Keratinocyte (primary cell): ENCODE results near the gene RPS6KA5. TPM values are rescaled to one million over a fixed set of nuclear protein-coding genes. Genes with fewer than 3 reads are reported as not detected.

ENCODE experiments used
- DNase-seq: peaks from one replicate; pipeline ENCODE4 v3.0.0-alpha.2; 2011; ENCODE audit warnings: low read depth, missing footprints, low spot score
- FAIRE-seq: peaks from 2 replicates; lab custom pipeline; 2011; peaks lifted over from hg19 to GRCh38; lab: Jason Lieb, UNC
- H2AFZ ChIP-seq: 2 replicates; pipeline ENCODE4 v1.6.0; 2012; ENCODE audit warnings: low read length, control low read depth, inconsistent platforms; ENCODE audit not compliant: control insufficient read depth
- H3K27ac ChIP-seq: 2 replicates; pipeline ENCODE4 v1.5.1; 2011; ENCODE audit warnings: low read length; ENCODE audit not compliant: control insufficient read depth, insufficient read depth
- H3K27me3 ChIP-seq: 3 replicates; pipeline ENCODE4 v1.6.0; 2011; ENCODE audit warnings: low read length; ENCODE audit not compliant: control insufficient read depth, insufficient read depth; ENCODE audit errors: extremely low read depth
- H3K36me3 ChIP-seq, 2 experiments: 2 replicates in 1 of 2; 3 replicates in 1 of 2; pipeline ENCODE4 v1.5.1; 2011; ENCODE audit warnings: low read length in 2 of 2, mild to moderate bottlenecking in 1 of 2; ENCODE audit not compliant: control insufficient read depth in 2 of 2, insufficient read depth in 2 of 2; ENCODE audit errors: extremely low read depth in 1 of 2
- H3K4me1 ChIP-seq: 3 replicates; pipeline ENCODE4 v1.5.1; 2011; ENCODE audit warnings: low read length; ENCODE audit not compliant: control insufficient read depth, insufficient read depth; ENCODE audit errors: extremely low read depth
- H3K4me2 ChIP-seq: 3 replicates; pipeline ENCODE4 v1.6.0; 2011; ENCODE audit warnings: low read depth, low read length; ENCODE audit not compliant: control insufficient read depth, insufficient read depth; ENCODE audit errors: extremely low read depth
- H3K4me3 ChIP-seq, 3 experiments: fragments of 200-600 bp in 1 of 3; sonication (generic) in 1 of 3; 2 replicates in 2 of 3; 3 replicates in 1 of 3; pipeline ENCODE4 v1.5.1; 2011 to 2016; ENCODE audit warnings: low read length in 3 of 3, mild to moderate bottlenecking in 3 of 3, control low read depth in 2 of 3, inconsistent platforms in 1 of 3, low read depth in 1 of 3, mixed read lengths in 1 of 3, mixed run types in 1 of 3, moderate library complexity in 1 of 3; ENCODE audit not compliant: control insufficient read depth in 2 of 3, insufficient read depth in 2 of 3; ENCODE audit errors: extremely low read depth in 1 of 3
- H3K79me2 ChIP-seq: 2 replicates; pipeline ENCODE4 v1.6.0; 2012; ENCODE audit warnings: low read length; ENCODE audit not compliant: control insufficient read depth, insufficient read depth
- H3K9ac ChIP-seq: 3 replicates; pipeline ENCODE4 v1.6.0; 2011; ENCODE audit warnings: low read length; ENCODE audit not compliant: control insufficient read depth, insufficient read depth; ENCODE audit errors: extremely low read depth
- H3K9me1 ChIP-seq: 3 replicates; pipeline ENCODE4 v1.6.0; 2011; ENCODE audit warnings: low read length; ENCODE audit not compliant: control insufficient read depth, insufficient read depth; ENCODE audit errors: extremely low read depth
- H3K9me3 ChIP-seq: 2 replicates; pipeline ENCODE4 v1.5.1; 2012; ENCODE audit warnings: low read depth, low read length; ENCODE audit not compliant: control insufficient read depth
- H4K20me1 ChIP-seq: 3 replicates; pipeline ENCODE4 v1.6.0; 2011; ENCODE audit warnings: low read length; ENCODE audit not compliant: control insufficient read depth, insufficient read depth; ENCODE audit errors: extremely low read depth
- EZH2 ChIP-seq: IDR thresholded peaks from one replicate; pipeline ENCODE4 v1.6.1; 2012; ENCODE audit warnings: inconsistent platforms, mild to moderate bottlenecking, low read length, moderate library complexity
- dilution Hi-C: fragments of 300-500 bp; cut with MboI; formaldehyde crosslinking; loops from one replicate; pipeline ENCODE4 v1.7.0; 2020; ENCODE audit warnings: low sequenced_read_pairs; ENCODE audit not compliant: extremely low pct_ligation_motif_present
- polyA plus RNA-seq, 5 experiments: library from polyadenylated mRNA; depleted of rRNA in 3 of 5; stranded (reverse) in 3 of 5; stranded (forward) in 1 of 5; unstranded in 1 of 5; fragments of >200 nt; gene quantifications; 1 replicate in 1 of 5; 2 replicates in 3 of 5; 3 replicates in 1 of 5; pipeline versions ENCODE4 v1.2.1 to v1.2.3, GENCODE V29; 2011 to 2012; ENCODE audit warnings: missing spikeins in 2 of 5, low read depth in 1 of 5, low replicate concordance in 1 of 5
- TF ChIP-seq, protein P1 (sequence below), 3 experiments: IDR thresholded peaks in 1 of 3; conservative IDR thresholded peaks in 1 of 3; optimal IDR thresholded peaks in 1 of 3; 2 replicates in 2 of 3; 3 replicates in 1 of 3; pipeline versions ENCODE3 to v1.5.1; 2011; ENCODE audit warnings: low read length in 3 of 3, mild to moderate bottlenecking in 3 of 3, moderate library complexity in 2 of 3, control low read depth in 1 of 3, inconsistent platforms in 1 of 3; ENCODE audit not compliant: insufficient read depth in 2 of 3; ENCODE audit errors: extremely low read depth in 1 of 3

Gene RPS6KA5
- polyA plus RNA-seq, 1 donor (not counting 4 experiments of a cell fraction or from before 2014, with no cell fraction given), result 2.9 TPM

DNA sequence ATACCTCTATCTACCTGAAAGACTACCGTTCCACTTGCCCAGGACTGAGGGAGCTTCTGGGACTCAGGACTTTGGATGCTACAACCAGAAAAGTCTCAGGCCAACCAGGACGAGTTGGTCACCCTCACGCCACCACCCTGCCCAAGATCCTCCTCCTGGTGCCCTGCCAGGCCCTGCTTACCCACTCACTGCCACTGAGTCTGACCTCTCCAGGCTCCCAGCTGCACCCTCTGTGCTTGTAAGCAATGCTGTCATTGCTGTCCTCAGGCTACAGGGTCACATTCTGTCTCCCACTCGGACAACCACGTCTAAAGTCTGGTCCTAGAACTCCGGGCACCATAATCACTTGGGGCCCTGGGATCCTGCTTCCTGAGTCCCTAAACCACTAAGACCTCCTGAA is 253.4 kb downstream of the RPS6KA5 start:
- Histone ChIP-seq H3K79me2 (peaks cover 45% of the 10 kb centered on the region), H4K20me1 (peaks cover 3% of the 10 kb centered on the region), H3K9me1 (peaks cover 2% of the 10 kb centered on the region), H3K9me3 (no peaks in the 10 kb centered on the region), H3K36me3 (no peaks in the 10 kb centered on the region), H3K4me3 (no peak overlapping the region), H3K27me3 (no peaks in the 10 kb centered on the region), H3K4me1 (peaks cover 15% of the 10 kb centered on the region), H3K27ac (no peak overlapping the region), H3K9ac (no peak overlapping the region), H2AFZ (no peak overlapping the region), H3K4me2 (no peak overlapping the region)
- dilution Hi-C loops, result no loop called here
- no peak for DNase-seq
- TF ChIP-seq, protein P1, sequence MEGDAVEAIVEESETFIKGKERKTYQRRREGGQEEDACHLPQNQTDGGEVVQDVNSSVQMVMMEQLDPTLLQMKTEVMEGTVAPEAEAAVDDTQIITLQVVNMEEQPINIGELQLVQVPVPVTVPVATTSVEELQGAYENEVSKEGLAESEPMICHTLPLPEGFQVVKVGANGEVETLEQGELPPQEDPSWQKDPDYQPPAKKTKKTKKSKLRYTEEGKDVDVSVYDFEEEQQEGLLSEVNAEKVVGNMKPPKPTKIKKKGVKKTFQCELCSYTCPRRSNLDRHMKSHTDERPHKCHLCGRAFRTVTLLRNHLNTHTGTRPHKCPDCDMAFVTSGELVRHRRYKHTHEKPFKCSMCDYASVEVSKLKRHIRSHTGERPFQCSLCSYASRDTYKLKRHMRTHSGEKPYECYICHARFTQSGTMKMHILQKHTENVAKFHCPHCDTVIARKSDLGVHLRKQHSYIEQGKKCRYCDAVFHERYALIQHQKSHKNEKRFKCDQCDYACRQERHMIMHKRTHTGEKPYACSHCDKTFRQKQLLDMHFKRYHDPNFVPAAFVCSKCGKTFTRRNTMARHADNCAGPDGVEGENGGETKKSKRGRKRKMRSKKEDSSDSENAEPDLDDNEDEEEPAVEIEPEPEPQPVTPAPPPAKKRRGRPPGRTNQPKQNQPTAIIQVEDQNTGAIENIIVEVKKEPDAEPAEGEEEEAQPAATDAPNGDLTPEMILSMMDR (optimal IDR thresholded peaks at IDR 0.05 in 1 of 3, IDR thresholded peaks at IDR 0.05 in 1 of 3, conservative IDR thresholded peaks at IDR 0.05 in 1 of 3; ENCODE audit: extremely low read depth in 1 of 3, insufficient read depth in 2 of 3, low read length in 3 of 3), result no peak
- no peak for TF ChIP-seq EZH2
- FAIRE-seq, result no peak

DNA sequence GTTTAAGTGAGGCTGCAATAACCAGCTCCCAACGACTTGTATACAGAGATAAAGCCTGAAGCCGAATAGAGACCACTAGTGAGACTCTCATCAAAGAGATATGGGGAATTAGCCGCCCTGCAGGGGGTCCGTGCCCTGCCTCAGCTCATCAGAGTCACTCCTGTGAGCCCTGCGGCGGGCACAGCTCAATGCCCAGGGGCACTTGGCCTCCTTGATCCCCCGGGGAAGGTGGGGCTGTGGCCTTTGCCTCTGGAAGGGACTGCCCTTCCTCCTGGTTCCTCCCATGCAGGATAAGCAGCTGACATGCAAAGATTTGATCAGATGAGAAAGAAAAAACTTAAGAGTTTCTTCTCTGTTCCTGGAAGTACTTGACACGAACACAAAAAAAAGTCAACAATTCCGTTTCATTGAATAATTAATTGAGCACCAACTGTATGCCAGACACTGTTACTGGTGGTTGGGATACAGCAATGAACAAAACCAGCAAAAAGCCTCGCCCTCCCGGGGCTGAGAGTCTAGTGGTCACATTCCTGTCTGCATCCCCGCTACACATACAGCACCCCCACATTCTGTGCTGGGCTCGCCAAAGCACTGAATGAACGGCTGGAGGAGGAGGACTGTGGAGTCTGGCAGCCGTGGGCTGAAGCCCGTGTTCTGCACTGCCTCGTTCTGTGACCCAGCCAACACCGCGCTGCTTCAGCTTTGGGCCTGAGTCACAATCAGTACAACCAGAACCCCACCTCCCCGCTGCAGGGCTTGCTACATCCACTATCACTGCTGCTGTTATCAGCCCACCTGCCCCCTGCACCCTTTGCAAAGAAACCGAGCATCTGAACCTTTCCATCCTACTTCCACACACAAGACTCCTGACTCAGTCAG is 254.5 kb downstream of the RPS6KA5 start:
- H3K27ac ChIP-seq, result no peak overlapping the region

More for the DNA sequence above, 254.5 kb downstream of the RPS6KA5 start:
- TF ChIP-seq EZH2, result no peak
- TF ChIP-seq, protein P1 (optimal IDR thresholded peaks at IDR 0.05 in 1 of 3, IDR thresholded peaks at IDR 0.05 in 1 of 3, conservative IDR thresholded peaks at IDR 0.05 in 1 of 3; ENCODE audit: extremely low read depth in 1 of 3, insufficient read depth in 2 of 3, low read length in 3 of 3), result no peak
- H3K4me1 ChIP-seq, result peaks cover 15% of the 10 kb centered on the region
- dilution Hi-C loops, result no loop called here
- peaks cover 3% of the 10 kb centered on the region for H4K20me1 ChIP-seq
- H3K27me3 ChIP-seq, result no peaks in the 10 kb centered on the region
- FAIRE-seq, result no peak
- no peak for DNase-seq
- no peaks in the 10 kb centered on the region for H3K9me3 ChIP-seq
- H3K79me2 ChIP-seq, result peaks cover 37% of the 10 kb centered on the region
- peaks cover 2% of the 10 kb centered on the region for H3K9me1 ChIP-seq
- H3K4me2 ChIP-seq, result no peak overlapping the region
- H3K4me3 ChIP-seq, result no peak overlapping the region
- no peak overlapping the region for H2AFZ ChIP-seq
- H3K36me3 ChIP-seq, result no peaks in the 10 kb centered on the region
- H3K9ac ChIP-seq, result no peak overlapping the region
